Activated CD4-positive, alpha-beta T cell treated with anti-CD3 and anti-CD28 coated beads, Interleukin-2, amount 50 U/mL, for 16 hours (primary cell): ENCODE results near the gene GTF3C1.
"Not testable (repeated sequence)": the region's sequence is repeated elsewhere in the genome, so short reads cannot be mapped to it uniquely, and the experiment has no call there.

Experiments used
- DNase-seq: peaks from one replicate; pipeline ENCODE4 v3.0.0-alpha.2; 2020

GTF3C1 gene

GRCh38 chr16:27549746-27550581 lies at the start of gene GTF3C1, which contains the start of gene KATNIP:
TSS of gene GTF3C1 (minus strand) at chr16:27549913. CDS start at chr16:27549890, 23 bp downstream.
TSS of gene KATNIP (plus strand) at chr16:27550144. CDS start at chr16:27550171, 27 bp downstream.
- DNase-seq, result peak; percentile 100

DNA sequence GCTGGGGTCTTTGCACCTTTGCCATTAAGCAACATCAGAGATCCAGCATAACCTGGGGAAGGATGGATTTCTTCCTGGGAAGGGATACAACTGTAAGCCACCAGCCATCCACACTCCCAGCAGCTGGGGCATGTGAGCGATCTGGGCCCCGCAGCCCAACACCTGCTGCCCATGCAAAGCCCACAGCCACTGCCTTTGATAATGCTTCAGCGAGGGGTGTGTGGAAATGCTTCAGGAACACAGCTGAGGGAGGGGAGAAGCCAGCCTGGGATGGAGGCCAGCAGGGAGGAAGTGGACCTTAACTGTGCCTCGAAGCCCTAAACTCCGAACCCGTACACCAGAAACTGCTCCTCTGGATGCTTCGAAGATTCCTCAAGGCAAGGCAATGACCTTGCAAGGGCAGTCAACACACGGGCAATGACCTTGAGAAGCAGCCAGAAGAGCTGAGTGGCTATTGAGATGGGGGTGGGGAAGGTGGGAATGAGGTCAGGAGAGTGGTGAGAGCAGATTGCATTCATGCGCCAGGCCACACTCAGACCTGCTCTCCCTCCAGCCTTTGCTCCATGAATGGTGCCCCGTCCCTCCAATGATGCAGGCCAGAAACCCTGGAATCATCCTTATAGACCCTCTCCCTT lies 49.3 kb upstream of the GTF3C1 start:
- DNase-seq, result no peak

GRCh38 chr16:27598220-27598619 lies 48.5 kb upstream of the GTF3C1 start:
- DNase-seq, result no peak

DNA sequence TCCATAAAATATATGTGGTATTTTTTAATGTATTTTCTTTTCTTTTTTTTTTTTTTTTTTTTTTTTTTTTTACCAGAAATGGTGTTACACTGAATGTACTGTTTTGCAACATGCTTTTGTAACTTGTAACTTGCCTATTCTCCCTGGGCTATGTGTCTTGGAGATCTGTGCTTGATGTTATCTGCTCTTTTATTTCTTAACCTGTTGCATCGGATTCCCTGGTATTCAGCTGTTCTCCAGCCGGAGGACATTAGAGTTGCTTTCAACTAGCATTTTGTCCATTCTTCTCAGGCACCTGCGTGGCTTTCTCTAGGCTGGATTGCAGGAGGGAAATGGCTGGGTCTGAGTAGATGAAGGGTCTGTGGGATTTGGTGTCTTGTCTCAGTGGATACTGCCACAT lies 47.6 kb upstream of the GTF3C1 start:
- DNase-seq, result no peak

DNA sequence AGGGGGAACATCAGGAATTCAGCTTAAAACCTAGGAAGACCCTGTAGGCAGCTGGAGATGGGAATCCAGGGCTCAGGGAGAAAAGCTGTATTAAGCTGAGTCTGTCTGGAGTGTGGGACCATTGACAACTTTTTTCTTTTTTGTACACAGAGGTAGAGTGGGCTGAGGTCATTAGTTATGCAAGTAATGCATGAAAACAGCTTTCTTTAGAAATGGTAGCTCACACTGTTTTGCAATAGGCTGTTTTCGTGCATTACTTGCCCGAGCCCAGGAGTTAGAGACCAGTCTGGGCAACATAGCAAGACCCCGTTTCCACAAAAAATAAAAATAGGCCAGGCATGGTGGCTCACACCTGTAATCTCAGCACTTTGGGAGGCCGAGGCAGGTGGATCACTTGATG lies 46.7 kb upstream of the GTF3C1 start:
- no peak for DNase-seq

- DNase-seq, result no peak
Measured at GRCh38 chr16:27595993-27596392, 46.3 kb upstream of the GTF3C1 start.

DNA sequence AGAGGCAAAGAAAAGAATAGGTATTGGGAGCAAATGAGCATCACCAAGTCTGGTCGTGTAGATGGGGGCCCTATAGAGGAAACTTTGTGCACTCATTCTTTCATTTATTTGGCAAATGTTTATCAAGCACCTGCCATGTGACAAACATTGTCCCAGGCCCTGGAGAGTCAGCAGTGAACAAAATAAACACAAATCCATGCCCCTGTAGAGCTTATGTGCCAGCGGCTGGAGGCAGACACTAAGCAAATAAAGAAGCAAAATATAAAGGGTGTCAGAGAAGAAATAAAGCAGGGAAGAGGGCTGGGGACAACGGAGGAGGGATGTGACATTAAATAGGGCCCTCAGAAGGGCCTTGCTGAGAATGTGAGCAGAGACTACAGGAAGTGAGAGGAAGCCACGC lies 45.8 kb upstream of the GTF3C1 start:
- no peak for DNase-seq

GRCh38 chr16:27591837-27592236 lies 42.1 kb upstream of the GTF3C1 start:
- no peak for DNase-seq

GRCh38 chr16:27588057-27588456 lies 38.3 kb upstream of the GTF3C1 start:
- DNase-seq, result no peak

GRCh38 chr16:27586711-27587110 lies 37.0 kb upstream of the GTF3C1 start:
- no peak for DNase-seq

GRCh38 chr16:27585200-27585599 lies 35.5 kb upstream of the GTF3C1 start:
- no peak for DNase-seq

DNA sequence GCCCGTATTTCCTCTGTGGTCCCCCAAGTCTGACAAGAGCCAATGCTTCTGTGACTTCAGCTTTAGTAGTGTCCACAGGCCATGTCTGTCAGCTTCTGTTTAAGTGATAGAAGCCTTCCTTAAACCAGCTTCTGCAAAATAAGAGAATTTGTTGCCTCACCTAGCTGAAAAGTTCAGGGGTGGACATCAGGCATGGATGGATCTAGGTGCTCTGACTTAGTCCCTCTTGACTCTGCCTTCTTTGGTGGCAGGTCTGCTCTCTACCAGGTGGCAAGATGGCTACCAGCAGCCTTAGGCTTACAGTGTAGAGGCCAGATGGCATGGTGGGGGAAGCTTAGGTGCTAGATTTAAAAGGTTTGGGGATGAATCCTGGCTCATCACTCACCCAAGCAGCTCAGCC lies 33.9 kb upstream of the GTF3C1 start:
- DNase-seq, result no peak

DNA sequence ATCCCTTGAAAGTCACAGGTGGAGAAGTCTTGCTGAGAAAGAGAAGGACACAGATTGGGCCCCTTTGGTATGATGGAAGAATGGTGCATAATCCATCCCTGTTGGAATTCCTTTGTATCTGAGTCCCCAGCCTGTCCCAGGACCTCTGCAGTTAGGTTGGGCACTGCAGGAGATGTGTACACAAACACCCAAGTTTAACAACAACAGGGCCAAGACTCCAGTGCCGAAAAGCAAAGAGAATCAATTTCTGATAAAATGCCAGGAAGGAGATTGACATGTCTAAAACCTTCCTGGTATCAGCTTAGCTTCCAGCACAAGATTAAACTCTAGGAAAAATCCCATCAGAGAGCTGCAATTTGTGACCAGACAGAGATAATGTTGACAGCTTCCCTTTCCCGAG lies 33.2 kb upstream of the GTF3C1 start:
- no peak for DNase-seq

- DNase-seq, result no peak
Measured at GRCh38 chr16:27579087-27579980, 29.6 kb upstream of the GTF3C1 start.

DNA sequence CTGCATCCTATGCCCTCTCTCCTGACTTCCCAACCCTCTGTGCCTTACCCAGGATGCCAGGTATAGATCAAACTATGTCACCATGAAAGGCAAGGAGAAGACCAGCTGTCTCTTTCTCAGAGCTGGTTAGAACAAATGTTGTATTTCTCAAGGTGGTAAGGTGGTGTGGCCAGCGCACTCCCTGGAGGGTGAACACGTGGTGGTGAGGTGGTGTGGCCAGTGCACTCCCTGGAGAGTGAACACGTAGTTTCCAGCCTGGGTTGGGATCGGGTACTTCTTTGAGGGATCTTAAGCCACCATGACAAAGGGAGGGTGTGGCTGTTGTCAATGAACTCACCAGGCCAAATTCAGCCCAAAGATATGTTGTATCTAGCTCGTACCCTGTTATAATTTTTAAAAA lies 27.0 kb upstream of the GTF3C1 start:
- no peak for DNase-seq

DNA sequence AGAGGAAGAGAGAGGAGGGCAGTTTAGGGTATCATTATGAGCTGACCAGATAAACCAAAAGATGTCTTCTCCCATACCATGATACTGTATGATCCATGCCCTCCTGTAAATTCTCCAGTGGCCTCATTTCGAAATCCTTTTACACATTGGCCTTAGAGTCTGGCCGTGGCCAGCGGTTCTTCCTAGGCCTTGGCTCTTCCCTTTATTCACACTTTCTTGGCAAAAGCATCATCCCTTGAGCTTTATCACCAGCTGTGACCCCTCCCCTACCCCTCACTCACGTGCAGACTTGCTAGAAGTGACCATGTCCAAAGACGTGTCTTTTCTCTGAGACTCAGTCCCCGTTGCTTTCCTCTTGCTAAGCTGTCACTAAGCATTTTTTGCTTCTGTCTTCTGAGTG lies 23.0 kb upstream of the GTF3C1 start:
- DNase-seq, result no peak

DNA sequence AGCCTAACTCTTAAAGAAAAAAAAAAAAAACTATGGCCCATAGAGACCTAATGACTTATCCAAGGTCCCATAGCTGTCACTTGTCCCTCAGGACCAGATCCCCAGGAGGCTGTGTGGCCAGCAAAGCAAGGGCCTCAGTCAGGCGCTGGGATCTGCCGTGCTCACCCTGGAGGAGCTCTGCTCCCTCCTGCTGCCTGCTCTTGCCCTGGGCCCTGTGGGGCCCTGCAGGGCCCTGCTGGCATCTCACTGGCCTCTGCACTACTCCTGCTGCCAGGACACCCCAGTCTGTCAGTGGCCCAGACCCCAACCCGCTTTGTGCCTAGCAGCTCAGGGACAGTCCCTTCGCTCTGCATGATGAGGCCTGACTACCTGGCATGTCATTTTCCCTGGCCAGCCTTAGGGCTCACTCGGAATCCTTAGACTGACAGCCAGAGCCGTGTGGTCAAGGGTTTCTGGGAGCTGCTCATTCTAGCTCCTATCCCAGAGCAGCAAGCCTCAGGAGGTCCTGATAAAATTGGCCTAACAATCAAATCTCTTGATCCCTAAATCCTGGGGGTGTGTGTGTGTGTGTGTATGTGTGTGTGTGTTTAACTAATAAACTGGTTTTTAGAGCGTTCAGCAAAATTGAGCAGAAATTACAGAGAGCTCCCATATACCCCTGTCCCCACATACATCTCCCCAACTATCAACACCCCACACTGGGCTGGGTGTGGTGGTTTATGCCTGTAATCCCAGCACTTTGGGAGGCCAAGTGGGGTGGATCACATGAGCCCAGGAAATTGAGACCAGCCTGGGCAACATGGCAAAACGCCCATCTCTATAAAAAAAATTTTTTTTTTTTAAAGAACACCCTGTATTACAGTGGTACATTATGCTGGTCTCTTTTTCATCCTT lies 22.0 kb upstream of the GTF3C1 start:
- no peak for DNase-seq

DNA sequence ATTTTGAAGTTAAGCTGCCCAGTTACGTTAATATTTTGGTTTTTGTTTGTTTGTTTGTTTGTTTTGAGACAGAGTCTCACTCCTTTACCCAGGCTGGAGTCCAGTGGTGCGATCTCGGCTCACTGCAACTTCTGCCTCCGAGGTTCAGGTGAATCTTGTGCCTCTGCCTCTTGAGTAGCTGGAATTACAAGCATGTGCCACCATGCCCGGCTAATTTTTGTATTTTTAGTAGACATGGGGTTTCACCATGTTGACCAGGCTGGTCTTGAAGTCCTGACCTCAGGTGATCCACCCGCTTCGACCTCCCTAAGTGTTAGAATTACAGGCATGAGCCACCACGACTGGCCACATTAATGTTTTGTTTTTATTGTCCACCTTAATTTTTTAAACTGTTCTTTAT lies 21.3 kb upstream of the GTF3C1 start:
- not testable (repeated sequence) for DNase-seq

GRCh38 chr16:27568077-27568476 lies 18.4 kb upstream of the GTF3C1 start:
- DNase-seq, result no peak

DNA sequence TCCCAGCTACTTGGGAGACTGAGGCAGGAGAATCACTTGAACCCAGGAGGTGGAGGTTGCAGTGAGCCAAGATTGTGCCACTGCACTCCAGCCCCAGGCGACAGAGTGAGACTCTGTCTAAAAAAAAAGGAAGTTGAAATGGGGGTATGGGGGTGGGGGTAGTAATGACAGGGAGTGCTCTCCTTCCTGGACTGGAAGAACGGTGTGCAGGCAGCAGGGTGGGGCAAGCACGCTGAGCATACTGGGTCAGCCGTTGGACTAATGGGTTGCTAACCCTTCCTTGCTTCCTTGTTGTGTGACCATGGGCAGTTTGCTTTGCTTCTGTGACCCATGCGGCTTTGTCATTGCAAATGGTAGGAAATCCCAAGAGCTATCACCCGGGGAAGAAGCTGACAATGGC lies 16.7 kb upstream of the GTF3C1 start:
- DNase-seq, result no peak

GRCh38 chr16:27564224-27564623 lies 14.5 kb upstream of the GTF3C1 start:
- DNase-seq, result no peak

DNA sequence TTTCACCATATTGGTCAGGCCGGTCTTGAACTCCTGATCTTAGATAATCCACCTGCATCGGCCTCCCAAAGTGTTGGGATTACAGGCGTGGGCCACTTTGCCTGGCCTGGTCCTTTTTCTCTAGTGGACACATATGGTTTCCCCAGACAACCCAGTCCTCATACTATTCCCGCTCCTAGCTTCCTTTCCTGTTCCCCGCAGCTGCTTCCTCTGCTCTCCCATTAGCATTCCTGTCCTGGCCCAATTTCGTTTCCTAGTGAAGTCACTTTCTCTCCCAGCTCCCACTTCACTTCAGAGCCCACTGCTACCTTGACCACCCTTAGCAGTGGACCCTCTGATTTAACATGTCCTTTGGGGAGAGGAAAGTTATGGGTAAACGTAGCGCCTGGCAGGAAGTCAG lies 11.5 kb upstream of the GTF3C1 start:
- DNase-seq, result no peak
